SKM-1 treated with dmso at 0.1 percent for 144 hours (cell line): ENCODE data around the gene NPAT.

ENCODE experiments used
- DNase-seq: peaks from one replicate; lab custom pipeline; 2025; ENCODE audit not compliant: unreplicated experiment; lab: John Stamatoyannopoulos, UW

Gene NPAT

DNA sequence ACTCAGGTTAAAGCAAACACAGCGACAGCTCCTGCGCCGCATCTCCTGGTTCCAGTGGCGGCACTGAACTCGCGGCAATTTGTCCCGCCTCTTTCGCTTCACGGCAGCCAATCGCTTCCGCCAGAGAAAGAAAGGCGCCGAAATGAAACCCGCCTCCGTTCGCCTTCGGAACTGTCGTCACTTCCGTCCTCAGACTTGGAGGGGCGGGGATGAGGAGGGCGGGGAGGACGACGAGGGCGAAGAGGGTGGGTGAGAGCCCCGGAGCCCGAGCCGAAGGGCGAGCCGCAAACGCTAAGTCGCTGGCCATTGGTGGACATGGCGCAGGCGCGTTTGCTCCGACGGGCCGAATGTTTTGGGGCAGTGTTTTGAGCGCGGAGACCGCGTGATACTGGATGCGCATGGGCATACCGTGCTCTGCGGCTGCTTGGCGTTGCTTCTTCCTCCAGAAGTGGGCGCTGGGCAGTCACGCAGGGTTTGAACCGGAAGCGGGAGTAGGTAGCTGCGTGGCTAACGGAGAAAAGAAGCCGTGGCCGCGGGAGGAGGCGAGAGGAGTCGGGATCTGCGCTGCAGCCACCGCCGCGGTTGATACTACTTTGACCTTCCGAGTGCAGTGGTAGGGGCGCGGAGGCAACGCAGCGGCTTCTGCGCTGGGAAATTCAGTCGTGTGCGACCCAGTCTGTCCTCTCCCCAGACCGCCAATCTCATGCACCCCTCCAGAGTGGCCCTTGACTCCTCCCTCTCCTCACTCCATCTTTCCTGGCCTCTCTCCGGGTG lies at the start of gene NPAT, which contains the start of gene ATM:
NPAT (minus strand) TSS at position 65 of the 774 bp plus-strand sequence. CDS start 102 bp downstream, outside the sequence.
ATM (plus strand) TSS at position 494 of the 774 bp plus-strand sequence. CDS start 4,558 bp downstream, outside the sequence.
- peak; percentile 100 for DNase-seq

- no peak for DNase-seq
Observed at GRCh38 chr11:108269583-108269982, 47.1 kb upstream of the NPAT start.

DNA sequence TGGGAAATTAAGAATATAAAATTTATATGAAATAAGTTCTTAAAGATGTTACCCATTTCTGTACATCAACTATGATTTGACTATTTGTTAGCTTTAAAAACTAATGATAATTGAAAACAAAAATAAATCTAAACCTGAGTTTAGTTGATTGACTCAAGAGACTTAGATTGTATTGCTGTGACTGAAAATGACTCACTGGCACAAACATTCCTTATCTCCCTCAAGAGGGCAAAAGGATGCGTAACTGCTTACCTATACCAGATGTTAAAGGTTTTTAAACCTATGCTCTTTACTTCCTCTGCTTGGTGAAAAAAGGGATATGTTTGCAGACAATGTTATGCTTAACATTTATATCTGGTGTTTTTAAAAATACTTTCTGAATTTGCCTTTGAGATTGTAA lies 30.7 kb upstream of the NPAT start:
- no peak for DNase-seq

DNA sequence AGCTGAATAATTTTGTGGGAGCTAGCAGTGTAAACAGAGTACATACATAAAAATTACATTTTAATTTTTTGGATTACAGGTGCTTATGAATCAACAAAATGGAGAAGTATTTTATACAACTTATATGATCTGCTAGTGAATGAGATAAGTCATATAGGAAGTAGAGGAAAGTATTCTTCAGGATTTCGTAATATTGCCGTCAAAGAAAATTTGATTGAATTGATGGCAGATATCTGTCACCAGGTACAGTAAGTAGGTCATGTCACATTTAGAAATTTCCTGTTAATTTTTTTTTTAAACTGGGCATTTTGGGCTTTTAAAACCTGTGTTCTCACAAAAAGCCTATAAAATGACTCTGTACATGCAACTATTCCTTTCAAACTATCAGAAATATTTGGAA lies 24.4 kb upstream of the NPAT start:
- no peak for DNase-seq

DNA sequence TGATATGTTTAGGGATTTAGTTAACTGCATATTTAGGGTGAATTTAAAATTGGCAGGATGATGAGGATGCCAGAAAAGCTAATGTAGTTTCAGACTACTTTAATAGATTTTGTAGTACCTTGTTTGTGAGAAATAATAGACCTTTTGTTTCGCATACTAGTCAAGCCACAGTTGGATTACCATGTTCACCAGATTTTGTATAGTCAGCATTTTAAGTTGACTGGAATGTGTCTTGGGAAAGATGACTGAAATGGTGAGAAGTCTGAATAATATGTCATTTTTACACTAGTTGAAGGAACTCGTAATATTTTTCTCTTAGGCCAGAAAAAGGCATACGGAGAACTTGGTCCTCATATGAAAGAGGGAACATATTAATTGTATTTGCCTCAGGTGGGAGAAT lies 23.9 kb upstream of the NPAT start:
- no peak for DNase-seq

DNA sequence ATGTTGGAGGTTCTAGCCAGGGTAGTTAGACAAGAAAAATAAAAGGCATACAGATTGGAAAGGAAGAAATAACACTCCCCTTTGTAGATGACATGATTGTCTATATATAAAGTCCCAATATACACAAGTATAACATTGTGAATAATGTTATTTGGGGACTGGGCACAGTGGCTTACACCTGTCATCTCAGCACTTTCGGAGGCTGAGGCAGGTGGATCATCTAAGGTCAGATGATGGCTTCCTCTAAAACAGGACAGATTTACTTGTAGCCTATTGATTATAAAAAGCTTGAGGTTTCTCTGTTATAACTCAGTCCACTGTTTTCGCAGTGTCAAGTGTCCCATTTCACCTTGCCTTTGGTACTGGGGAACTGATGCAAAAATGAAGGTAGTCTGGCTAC lies 20.0 kb upstream of the NPAT start:
- DNase-seq: no peak

GRCh38 chr11:108241330-108242037 lies 19.0 kb upstream of the NPAT start:
- no peak for DNase-seq

- no peak for DNase-seq
Observed at GRCh38 chr11:108239076-108239475, 16.6 kb upstream of the NPAT start.

GRCh38 chr11:108237058-108237481 lies 14.6 kb upstream of the NPAT start:
- DNase-seq: no peak

- no peak for DNase-seq
Observed at GRCh38 chr11:108235633-108236032, 13.2 kb upstream of the NPAT start.

DNA sequence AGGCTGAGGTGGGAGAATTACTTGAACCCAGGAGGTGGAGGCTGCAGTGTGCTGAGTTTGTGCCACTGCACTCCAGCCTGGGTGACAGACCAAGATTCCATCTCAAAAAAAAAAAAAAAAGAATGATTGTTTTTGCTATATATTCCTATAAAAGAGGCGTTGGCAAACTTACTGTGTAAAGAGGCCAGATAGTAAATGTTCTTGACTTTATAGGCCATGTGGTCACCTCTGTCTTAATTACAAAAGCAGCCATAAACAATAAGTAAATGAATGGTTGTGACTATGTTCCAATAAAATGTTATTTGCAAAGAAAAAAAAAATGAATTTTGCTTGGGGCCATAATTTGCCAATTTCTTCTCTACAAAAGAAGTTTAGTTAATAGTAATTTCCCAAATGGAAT lies 12.8 kb upstream of the NPAT start:
- DNase-seq: no peak

DNA sequence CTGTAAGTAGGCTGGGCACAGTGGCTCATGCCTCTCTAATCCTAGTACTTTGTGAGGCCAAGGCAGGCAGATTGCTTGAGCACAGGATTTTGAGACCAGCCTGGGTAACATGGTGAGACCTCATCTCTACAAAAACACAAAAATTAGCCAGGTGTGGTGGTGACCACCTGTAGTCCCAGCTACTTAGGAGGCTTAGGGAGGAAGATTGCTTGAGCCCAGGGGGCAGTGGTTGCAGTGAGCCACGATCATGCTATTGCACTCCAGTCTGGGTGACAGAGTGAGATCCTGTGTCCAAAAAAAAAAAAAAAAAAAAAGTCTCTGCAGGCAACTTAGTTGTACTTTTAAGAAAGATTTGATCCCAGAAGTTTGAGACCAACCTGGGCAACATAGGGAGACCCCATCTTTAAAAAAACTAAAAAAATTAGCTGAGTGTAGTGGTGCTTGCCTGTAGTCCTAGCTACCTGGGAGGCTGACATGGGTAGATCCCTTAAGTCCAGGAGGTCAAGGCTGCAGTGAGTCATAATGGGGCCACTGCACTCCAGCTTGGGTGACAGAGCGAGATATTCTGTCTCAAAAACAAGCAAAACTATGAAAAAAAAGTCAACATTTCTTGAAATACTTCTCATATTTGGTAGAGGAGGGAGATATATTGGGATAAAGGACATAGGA lies 11.0 kb upstream of the NPAT start:
- DNase-seq: no peak

DNA sequence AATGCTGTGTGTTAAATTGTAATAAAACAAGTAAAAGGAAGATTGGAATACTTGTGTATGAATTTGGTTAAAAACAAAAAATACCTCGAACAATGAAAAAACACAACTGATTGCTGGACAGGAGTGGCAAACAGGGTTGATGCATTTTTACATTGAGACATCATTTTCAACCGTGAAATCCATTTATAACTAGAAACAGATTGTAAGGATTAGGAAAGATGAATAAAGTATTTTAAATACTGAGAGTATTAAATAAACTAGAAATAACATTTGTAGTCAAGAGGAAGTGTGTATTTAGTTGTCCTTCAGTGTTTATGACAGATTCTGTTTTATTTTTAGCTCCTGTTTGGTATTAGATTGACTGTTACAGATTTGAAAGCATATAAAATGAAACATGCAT lies 5.8 kb upstream of the NPAT start:
- DNase-seq: no peak

DNA sequence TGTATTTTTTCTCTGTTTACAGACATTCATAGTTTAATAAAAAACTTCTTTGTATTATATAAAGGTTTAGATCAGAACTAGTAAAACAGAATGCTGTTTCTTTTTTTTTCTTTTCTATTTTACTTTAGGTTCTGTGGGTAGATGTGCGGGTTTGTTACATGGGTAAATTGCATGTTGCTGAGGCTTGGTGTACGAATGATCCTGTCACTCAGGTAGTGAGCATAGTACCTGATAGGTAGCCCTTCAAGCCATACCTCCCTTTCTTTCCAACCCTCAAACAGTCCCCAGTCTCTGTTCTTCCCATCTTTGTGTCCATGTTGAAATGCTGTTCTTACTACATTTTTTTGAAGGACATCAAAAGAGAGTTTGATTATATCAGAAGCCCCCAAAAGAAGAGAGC lies 3.6 kb upstream of the NPAT start:
- DNase-seq: no peak

GRCh38 chr11:108224911-108225786 lies 2.7 kb upstream of the NPAT start:
- DNase-seq: no peak

DNA sequence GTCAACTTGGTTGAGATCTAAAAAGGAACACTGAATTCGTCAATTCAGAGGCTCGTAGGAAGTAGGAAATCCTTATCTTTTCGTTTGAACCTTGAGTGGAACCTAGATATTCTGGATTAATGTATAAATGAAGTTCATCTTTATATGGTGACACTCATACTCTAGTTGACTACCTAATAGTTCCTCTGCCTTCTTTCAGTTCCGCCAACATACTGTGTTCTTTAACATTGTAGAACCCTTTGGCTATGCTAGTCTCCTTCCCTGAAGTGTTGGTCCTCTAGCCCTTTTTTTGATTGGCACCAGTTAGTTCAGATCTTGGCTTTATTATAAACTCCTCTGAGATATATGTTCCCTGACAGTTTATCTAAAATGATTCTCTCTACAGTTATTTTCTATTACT lies 1.9 kb upstream of the NPAT start:
- DNase-seq: no peak

DNA sequence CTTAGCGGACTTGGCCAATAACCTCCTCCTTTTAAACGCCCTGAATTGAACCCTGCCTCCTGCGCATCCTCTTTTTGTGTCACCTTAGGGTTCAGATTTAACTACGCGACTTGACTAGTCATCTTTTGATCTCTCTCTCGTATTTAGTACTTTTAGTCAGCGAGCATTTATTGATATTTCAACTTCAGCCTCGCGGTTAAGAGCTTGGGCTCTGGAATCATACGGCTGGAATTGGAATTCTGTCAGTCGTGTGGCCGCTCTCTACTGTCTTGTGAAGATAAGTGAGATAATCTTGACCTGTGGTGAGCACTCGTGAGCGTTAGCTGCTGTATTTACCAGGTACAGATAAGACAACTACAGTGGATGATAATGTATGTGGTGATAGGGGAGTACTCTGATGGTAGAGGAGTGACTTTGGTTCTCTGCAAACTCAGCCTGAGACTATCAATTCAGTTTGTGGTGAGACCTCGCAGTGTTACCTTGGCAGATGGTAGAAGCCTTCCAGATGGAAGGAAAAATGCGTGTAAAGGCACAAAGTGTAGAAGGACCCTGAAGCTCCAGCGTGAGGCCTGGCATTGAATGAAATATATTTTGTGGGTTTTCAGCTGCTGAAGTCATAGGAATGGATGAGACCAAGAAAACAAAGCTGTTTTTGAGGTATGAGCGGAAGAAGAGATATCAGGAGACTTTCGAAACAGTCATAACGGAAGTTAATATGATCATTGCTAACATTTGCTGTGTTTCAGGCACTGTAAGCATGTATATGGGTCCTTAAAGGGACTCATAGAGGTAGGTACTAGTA lies 1.1 kb upstream of the NPAT start:
- no peak for DNase-seq

DNA sequence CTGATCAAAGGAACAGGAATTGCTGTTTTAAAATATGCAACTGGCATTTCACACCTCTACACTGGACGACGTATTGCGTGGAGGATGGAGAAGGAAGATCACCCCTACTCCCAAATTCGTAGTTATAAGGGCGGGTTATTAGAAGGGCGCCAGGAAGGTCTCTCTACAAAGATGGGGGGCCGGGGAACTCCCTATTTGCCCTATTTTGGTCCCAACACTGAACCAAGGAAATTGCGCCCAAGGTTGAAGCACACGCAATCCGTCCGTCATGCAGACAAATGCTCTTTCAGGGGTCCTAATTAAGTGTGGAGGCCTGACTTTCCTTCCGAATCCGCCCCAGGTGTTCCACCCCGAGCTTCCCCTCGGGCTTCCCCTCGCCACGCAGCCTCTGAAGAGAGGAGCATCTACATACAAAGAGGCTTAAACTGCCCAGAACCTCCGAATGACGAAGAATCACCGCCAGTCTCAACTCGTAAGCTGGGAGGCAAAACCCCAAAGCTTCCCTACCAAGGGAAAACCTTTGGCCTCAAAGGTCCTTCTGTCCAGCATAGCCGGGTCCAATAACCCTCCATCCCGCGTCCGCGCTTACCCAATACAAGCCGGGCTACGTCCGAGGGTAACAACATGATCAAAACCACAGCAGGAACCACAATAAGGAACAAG lies 396 bp downstream of the NPAT start:
- no peak for DNase-seq

DNA sequence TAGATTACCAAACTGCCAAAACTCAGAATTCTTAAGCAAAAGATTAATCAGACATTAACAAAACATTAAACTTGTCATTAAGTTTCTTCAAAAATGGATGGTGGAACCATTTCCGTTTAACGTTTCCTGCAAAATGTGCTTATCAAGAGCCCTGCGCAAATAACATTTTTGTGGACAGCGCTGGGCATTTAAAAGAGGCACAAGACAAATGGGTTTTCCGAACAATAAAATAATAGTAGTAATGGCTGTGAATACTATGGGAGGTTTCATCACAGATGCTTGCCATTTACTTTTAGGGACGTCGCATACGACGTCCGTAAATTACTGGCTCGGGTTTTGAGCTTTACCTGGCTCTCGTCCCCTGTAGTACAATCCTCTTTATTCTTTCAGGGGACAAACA lies 1.1 kb downstream of the NPAT start:
- no peak for DNase-seq
